Measurements from ENCODE around the gene GLTP. TPM values are rescaled to one million over a fixed set of nuclear protein-coding genes. Genes with fewer than 3 reads are reported as not detected.

Gene GLTP
- total and polyA plus RNA-seq, 2 of the 13 experiments (the other 11 are each of a cell fraction or from before 2014, with no cell fraction given): 10.7 to 12.9 TPM

- TF ChIP-seq, protein P1, sequence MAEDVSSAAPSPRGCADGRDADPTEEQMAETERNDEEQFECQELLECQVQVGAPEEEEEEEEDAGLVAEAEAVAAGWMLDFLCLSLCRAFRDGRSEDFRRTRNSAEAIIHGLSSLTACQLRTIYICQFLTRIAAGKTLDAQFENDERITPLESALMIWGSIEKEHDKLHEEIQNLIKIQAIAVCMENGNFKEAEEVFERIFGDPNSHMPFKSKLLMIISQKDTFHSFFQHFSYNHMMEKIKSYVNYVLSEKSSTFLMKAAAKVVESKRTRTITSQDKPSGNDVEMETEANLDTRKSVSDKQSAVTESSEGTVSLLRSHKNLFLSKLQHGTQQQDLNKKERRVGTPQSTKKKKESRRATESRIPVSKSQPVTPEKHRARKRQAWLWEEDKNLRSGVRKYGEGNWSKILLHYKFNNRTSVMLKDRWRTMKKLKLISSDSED (CRISPR knock-in tag; IDR thresholded peaks at IDR 0.05): no peak
- no peak for TF ChIP-seq SIN3B (IDR thresholded peaks at IDR 0.05; ENCODE audit: low read length)
- no peak for TF ChIP-seq BORCS8-MEF2B (CRISPR knock-in tag; IDR thresholded peaks at IDR 0.05)
- TF ChIP-seq IKZF1 (IDR thresholded peaks at IDR 0.05): no peak
- TF ChIP-seq, protein P2, sequence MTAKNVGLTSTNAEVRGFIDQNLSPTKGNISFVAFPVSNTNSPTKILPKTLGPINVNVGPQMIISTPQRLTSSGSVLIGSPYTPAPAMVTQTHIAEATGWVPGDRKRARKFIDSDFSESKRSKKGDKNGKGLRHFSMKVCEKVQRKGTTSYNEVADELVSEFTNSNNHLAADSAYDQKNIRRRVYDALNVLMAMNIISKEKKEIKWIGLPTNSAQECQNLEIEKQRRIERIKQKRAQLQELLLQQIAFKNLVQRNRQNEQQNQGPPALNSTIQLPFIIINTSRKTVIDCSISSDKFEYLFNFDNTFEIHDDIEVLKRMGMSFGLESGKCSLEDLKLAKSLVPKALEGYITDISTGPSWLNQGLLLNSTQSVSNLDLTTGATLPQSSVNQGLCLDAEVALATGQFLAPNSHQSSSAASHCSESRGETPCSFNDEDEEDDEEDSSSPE (CRISPR knock-in tag; IDR thresholded peaks at IDR 0.05): no peak
- TF ChIP-seq TBL1XR1 (IDR thresholded peaks at IDR 0.05; ENCODE audit: borderline replicate concordance, low read length, partially characterized antibody): no peak
- 0 out of 2 replicates have a peak, but pooled peaks have one; percentile 33 for TF ChIP-seq ZNF768 (CRISPR knock-in tag; IDR thresholded peaks at IDR 0.05)
- no peak for TF ChIP-seq AGO2 (optimal IDR thresholded peaks at IDR 0.05; ENCODE audit: low read depth, low read length)
- TF ChIP-seq ZNF773 (CRISPR knock-in tag; IDR thresholded peaks at IDR 0.05; ENCODE audit: borderline replicate concordance): no peak
- TF ChIP-seq ZNF441 (CRISPR knock-in tag; IDR thresholded peaks at IDR 0.05; ENCODE audit: borderline replicate concordance): no peak
- peak; percentile 88 for TF ChIP-seq CHD4 (IDR thresholded peaks at IDR 0.05; ENCODE audit: borderline replicate concordance, low read length)
- no peak for TF ChIP-seq MED1 (CRISPR knock-in tag; IDR thresholded peaks at IDR 0.05)
- TF ChIP-seq ZNF629 (CRISPR knock-in tag; conservative IDR thresholded peaks at IDR 0.05): peak; percentile 94
- TF ChIP-seq, protein P3, sequence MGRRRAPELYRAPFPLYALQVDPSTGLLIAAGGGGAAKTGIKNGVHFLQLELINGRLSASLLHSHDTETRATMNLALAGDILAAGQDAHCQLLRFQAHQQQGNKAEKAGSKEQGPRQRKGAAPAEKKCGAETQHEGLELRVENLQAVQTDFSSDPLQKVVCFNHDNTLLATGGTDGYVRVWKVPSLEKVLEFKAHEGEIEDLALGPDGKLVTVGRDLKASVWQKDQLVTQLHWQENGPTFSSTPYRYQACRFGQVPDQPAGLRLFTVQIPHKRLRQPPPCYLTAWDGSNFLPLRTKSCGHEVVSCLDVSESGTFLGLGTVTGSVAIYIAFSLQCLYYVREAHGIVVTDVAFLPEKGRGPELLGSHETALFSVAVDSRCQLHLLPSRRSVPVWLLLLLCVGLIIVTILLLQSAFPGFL (CRISPR knock-in tag; IDR thresholded peaks at IDR 0.05): no peak
- TF ChIP-seq HNRNPL (IDR thresholded peaks at IDR 0.05; ENCODE audit: low read depth, low read length): 0 out of 2 replicates have a peak, but pooled peaks have one; percentile 39
- 0 out of 2 replicates have a peak, but pooled peaks have one; percentile 30 for TF ChIP-seq KDM1A (CRISPR knock-in tag; IDR thresholded peaks at IDR 0.05)
- TF ChIP-seq ARNT (IDR thresholded peaks at IDR 0.05): no peak
- TF ChIP-seq ZFYVE20 (CRISPR knock-in tag; IDR thresholded peaks at IDR 0.05; ENCODE audit: borderline replicate concordance, low read depth): no peak
- no peak for TF ChIP-seq SMARCE1 (IDR thresholded peaks at IDR 0.05; ENCODE audit: borderline replicate concordance)
- no peak for TF ChIP-seq ZNF44 (CRISPR knock-in tag; IDR thresholded peaks at IDR 0.05)
- TF ChIP-seq MIER3 (CRISPR knock-in tag; IDR thresholded peaks at IDR 0.05; ENCODE audit: borderline replicate concordance): no peak
- no peak for TF ChIP-seq STAT5B (CRISPR knock-in tag; IDR thresholded peaks at IDR 0.05)
- TF ChIP-seq, protein P4, sequence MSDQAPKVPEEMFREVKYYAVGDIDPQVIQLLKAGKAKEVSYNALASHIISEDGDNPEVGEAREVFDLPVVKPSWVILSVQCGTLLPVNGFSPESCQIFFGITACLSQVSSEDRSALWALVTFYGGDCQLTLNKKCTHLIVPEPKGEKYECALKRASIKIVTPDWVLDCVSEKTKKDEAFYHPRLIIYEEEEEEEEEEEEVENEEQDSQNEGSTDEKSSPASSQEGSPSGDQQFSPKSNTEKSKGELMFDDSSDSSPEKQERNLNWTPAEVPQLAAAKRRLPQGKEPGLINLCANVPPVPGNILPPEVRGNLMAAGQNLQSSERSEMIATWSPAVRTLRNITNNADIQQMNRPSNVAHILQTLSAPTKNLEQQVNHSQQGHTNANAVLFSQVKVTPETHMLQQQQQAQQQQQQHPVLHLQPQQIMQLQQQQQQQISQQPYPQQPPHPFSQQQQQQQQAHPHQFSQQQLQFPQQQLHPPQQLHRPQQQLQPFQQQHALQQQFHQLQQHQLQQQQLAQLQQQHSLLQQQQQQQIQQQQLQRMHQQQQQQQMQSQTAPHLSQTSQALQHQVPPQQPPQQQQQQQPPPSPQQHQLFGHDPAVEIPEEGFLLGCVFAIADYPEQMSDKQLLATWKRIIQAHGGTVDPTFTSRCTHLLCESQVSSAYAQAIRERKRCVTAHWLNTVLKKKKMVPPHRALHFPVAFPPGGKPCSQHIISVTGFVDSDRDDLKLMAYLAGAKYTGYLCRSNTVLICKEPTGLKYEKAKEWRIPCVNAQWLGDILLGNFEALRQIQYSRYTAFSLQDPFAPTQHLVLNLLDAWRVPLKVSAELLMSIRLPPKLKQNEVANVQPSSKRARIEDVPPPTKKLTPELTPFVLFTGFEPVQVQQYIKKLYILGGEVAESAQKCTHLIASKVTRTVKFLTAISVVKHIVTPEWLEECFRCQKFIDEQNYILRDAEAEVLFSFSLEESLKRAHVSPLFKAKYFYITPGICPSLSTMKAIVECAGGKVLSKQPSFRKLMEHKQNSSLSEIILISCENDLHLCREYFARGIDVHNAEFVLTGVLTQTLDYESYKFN (CRISPR knock-in tag; conservative IDR thresholded peaks at IDR 0.05): no peak
- TF ChIP-seq TAF15 (IDR thresholded peaks at IDR 0.05; ENCODE audit: low read depth, low read length, poor library complexity, severe bottlenecking): no peak
These were observed 64.4 kb downstream of the GLTP start (continued) for GRCh38 chr12:109815757-109816617.
